Loucy (cell line): Measurements from ENCODE around the gene ATP8A2.

ENCODE experiments used
- CTCF ChIP-seq: fragments of 200-600 bp; sonication (generic); conservative IDR thresholded peaks from 2 replicates; pipeline ENCODE4 v1.5.1; 2014; ENCODE audit warnings: mild to moderate bottlenecking, antibody characterized with exemption, low read length
- EZH2phosphoT487 ChIP-seq: fragments of 200-600 bp; IDR thresholded peaks from 2 replicates; pipeline ENCODE4 v1.6.1; 2018; ENCODE audit warnings: antibody characterized with exemption, mild to moderate bottlenecking, moderate library complexity, borderline replicate concordance

GRCh38 chr13:25422153-25422552, 50.4 kb downstream of the ATP8A2 start:
- TF ChIP-seq EZH2phosphoT487 (no peak), CTCF (no peak)
